HL-60 (cell line): ENCODE results near the gene DTWD2.
"Not testable (repeated sequence)": the region's sequence is repeated elsewhere in the genome, so short reads cannot be mapped to it uniquely, and the experiment has no call there.

Source experiments
- CTCF ChIP-seq: IDR thresholded peaks from one replicate; pipeline ENCODE4 v1.5.1; 2011; ENCODE audit warnings: low read length, control low read depth, inconsistent platforms; ENCODE audit not compliant: insufficient read depth
- GABPA ChIP-seq: IDR thresholded peaks from 2 replicates; pipeline ENCODE4 v1.6.1; 2012; ENCODE audit warnings: low read depth
- REST ChIP-seq: IDR thresholded peaks from 2 replicates; pipeline ENCODE4 v1.6.1; 2012; ENCODE audit warnings: low read depth; ENCODE audit not compliant: insufficient replicate concordance

GRCh38 chr5:118993118-118993517 is 4.8 kb upstream of the DTWD2 start:
- TF ChIP-seq CTCF, REST, GABPA: not testable (repeated sequence)
